Measurements from ENCODE around the gene PCBD1.

GRCh38 chr10:70853457-70853856 is 34.9 kb downstream of the PCBD1 start:
- TF ChIP-seq POLR2AphosphoS5 (IDR thresholded peaks at IDR 0.05; ENCODE audit: low read depth, low read length) (no peak), TAF1 (IDR thresholded peaks at IDR 0.05; ENCODE audit: low read depth, low read length) (no peak), POLR2A (IDR thresholded peaks at IDR 0.05; ENCODE audit: low read depth, low read length) (no peak), SPI1 (IDR thresholded peaks at IDR 0.05; ENCODE audit: low read depth, low read length) (no peak), POU2F2 (IDR thresholded peaks at IDR 0.05; ENCODE audit: low read depth, low read length) (no peak), PAX5 (IDR thresholded peaks at IDR 0.05; ENCODE audit: insufficient read depth, low read length, severe bottlenecking) (no peak)
